Effector CD4-positive, alpha-beta T cell (primary cell): ENCODE measurements around the gene CXCL13.
A peak's percentile ranks its signal among the peaks of the same experiment; 100 is the strongest.
"Not testable (repeated sequence)": the region's sequence is repeated elsewhere in the genome, so short reads cannot be mapped to it uniquely, and the experiment has no call there.

Source experiments
- DNase-seq: peaks from one replicate; pipeline ENCODE4 v3.0.0-alpha.2; 2020

CXCL13 gene

DNA sequence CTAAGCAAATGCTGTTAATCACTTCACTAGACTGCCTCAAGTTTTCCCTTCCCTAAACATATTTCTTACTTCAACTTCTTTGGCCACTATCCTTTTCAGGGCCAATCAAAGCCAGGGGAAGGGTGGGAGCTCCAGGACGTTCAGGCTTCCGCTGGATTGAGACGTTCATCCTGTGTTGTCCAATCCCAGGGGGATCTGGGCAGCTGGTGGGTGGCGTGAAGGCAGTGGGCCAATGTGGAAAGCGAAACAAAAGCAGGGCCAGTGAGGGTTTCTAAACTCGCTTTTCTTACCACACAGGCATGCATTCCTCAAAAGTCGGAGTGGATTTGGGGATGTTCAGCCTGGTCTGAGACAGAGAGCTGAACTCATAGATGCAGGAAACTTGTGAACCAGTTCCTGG is 7.6 kb downstream of the CXCL13 start:
- DNase-seq, result no peak

DNA sequence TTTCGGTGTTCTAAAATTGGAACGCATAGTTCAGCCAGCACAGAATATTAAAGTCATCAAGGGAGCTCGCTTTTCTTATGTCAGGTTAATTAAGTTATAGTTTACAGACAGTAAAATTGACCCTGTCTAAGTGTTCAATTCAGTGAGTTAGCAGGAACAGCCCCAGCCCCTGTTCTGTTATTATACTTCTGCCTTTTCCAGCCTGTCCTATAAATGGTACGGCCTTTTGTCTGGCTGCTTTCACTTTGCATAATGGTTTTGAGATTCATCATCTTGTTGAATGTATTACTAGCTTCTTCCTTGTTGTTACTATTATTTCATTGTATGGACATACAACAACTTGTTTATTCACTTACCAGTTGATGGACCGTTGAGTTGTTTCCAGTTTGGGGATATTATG is 9.5 kb downstream of the CXCL13 start:
- no peak for DNase-seq

DNA sequence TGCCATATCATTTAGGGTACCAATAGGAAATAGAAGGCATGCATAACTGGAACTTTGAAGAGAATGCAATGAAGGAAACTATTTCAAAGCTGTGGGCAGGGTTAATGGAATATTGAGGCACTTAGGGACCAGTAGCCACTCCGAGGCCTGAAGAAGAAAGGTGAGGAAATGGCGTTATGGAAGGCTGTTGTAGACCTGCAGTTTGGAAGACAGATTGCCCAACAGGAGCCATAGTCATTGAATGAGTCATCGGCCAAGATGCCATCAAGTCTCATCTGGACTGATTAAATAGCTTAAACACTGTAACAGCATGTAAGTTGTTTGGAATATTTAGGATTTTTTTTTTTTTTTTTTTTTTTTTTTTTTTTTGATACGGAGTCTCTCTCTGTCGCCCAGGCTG is 11.6 kb downstream of the CXCL13 start:
- no peak for DNase-seq

DNA sequence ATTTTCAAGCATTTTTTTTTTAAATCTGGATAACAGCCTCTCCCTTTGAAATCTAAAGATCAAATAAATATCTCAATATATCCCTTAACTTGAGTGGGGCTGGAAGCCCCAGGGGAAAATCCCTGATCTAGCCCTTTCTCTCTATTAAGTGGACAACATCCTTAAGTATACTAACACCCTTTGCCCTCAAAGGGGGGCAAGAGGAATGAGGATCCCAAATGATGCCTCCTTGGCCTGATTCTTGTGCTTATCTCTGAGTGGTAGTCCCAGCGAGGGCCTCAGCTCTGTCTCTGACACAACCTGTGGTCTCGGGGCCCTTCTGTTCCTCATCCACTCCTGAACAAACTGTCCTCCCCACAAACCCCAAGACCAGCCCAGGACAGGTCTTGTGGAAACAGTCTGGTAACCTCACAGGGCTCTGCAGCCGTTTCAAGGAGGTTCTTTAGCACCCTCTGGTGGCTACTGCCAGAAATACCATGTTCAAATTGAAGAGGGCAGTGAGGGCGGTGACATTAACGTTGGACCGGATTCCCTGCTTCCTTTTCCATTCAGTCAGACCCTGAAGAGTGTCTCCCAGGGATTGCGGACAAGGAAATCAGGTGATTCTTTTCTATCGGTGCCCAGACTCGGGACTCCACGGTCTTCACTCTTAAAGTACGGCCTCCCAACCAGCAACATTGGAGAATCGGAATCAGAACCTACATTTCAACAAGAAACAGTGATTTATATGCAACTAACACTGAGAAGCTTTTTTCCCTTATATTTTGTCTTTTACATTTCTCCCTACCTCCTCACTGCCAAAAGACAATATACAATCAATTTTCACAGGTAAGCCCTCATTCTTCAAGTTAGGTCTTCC is 13.0 kb downstream of the CXCL13 start:
- DNase-seq, result peak; percentile 36

DNA sequence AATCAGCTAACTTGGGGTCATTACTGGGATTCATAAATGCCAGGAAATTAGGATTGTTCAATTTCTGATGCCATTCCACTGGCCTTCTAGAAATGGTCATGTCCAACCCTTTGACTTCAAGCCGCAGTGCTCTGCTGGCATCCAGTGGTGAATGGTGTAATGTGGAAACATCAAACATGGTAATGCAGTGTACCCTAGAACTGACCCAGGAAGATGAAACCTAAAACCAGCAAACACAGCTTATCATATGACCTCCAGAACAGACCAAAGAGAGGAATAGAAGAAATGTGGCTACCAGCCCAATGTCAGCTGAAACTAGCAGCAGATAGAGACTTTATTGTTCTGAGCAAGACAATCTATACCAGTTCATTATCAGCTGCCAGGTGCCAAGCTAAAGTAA is 13.8 kb downstream of the CXCL13 start:
- no peak for DNase-seq

DNA sequence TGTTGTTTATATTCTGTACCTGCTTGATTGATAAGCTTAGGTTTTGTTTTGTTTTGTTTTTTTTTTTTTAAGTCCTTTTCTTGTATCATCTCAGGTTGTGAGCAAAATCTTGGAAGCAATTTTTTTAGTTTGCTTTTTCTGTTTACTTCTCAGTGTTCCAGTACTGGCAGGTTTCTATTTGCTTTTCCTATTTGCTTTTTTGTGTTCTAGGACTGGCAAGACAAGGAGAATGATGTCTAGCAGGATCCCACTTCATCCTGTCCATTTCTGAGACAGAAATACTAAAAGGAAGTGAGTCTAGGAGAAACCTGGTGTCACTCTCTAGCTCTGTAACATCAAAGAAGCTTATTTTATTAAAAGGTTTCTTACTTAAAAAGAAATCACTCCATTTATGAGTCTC is 15.6 kb downstream of the CXCL13 start:
- DNase-seq, result no peak

DNA sequence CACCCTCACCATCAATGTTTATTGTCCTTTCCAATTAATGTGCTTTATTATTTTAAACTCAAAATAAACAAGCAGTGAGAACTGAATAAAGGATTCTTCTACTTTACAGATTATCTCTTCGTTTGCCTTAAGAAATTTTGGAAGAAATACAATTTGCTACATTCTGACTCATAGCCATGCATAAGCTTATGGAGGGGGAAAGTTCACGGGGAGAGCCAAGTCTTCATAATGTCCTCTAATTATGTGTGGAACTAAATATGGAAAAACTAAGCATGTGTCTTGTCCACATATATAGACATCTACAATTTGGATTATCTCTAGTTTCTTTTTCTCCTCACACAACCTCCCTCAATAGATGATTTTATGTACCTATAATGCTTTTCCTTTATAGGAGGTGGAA is 17.5 kb downstream of the CXCL13 start:
- DNase-seq, result no peak

DNA sequence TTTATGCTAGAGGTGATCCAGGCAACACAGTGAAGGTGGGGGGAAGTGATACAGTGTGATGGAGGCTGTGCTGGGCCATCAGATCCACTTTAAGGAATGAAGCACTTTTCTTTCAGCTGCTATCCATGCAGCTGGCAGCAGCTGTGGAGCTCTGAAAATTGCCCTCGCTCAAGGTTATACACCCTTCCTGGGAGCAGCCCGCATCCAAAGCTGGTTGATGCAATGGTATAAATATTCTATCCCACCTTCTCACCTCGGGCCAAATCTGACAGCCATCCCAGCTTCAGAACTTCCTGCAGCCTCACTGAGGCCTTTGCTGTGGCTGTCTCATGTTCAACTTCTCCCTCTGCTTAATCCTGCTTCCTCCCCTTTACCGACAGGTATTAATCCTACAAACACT is 18.6 kb downstream of the CXCL13 start:
- DNase-seq, result no peak

DNA sequence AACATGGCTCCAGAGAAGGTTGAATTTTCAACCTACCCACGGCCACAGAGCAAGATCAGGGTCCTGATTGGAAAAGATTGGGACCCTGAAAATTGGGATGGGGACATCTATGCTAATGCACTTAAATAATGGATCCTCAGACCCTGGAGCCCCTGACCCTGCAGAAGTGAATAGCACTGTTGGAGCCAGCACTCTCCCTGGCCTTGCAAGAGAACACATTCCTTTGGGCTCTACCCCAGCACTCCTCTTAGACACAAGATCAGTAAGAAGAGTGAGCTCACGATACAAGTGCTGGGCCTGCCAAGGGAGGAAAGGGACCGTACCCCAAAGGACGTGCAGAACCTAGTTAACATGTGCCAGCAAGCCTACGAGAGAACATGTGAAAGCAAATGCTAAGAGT is 19.9 kb downstream of the CXCL13 start:
- no peak for DNase-seq

DNA sequence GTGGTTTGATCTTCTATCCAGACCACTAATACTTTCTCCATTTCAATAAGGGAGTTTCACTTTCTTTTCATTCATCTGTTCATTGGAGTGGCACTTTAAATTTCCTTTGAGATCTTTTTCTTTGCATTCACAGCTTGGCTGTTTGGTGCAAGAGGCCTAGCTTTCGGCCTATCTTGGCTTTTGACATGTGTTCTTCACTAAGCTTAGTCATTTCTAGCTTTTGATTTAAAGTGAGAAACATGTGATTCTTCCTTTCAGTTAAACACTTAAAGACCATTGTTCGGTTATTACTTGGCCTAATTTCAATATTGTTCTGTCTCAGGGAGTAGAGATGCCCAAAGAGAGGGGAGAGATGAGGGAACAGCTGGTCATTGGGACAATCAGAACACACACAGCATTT is 24.3 kb downstream of the CXCL13 start:
- no peak for DNase-seq

DNA sequence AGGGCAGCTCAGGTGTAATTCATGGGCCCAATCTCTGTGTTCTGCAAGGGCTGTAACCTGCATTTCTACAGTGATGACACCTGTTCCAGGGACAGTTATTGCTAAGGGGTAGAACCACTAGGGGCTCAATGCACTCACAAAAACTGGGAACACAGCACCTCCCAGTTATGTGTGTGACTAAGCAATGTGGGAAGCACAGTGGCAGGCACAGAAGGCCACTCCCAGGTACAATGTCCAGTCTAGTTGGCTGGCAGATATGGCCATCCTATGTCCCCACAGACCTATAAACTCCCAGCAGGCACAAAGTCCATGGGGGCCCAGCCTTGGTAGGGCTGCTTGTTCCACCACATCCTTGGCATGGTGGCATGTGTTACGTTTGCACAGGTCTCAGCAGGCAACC is 25.7 kb downstream of the CXCL13 start:
- no peak for DNase-seq

DNA sequence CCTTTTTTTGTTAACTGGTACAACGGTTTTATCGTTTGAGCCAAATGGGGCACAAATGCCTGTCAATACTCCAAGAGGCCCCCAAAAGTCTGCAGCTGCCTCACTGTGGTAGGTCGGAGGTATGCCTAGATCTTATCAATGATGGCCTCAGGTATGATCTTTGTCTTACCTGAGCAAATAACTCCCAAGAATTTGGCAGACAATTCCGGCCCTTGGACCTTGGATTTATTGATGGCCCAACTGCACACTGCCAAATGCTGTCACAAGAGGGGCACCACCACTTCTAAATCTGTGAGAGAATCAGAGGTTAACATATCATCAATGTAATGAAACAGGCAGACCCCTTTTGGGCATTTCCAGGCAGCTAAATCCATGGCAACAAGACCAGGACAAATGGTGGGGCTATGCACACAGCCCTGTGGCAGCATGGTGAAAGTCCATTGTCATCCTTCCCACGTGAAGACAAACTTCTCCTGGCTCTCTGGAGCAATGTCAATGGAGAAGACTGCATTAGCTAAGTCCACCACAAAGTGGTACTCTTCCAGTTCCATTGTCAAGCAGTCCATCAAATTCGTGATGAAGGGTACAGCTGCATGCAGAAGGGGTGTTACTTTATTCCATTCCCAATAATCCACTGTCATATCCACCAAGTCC is 28.6 kb downstream of the CXCL13 start:
- DNase-seq, result no peak

DNA sequence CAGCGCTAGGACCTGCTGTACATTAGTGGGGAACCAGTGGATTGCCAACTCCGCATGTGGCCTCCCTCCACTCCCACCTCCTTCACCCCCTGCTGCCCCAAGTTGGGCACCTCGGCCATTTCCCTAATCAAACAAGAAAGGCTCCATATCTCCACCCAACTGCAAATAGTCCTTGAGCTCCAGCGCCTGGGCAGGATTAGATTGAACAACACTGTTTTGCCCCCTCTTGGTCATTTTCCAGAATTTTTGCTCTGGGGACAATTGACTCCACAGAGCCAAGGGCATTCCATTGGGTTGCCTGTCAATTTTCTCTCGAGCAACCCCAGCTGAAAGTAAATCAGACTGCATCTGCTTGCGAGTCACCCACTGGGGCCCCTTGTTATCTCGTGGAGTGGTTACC is 29.6 kb downstream of the CXCL13 start:
- DNase-seq, result no peak

DNA sequence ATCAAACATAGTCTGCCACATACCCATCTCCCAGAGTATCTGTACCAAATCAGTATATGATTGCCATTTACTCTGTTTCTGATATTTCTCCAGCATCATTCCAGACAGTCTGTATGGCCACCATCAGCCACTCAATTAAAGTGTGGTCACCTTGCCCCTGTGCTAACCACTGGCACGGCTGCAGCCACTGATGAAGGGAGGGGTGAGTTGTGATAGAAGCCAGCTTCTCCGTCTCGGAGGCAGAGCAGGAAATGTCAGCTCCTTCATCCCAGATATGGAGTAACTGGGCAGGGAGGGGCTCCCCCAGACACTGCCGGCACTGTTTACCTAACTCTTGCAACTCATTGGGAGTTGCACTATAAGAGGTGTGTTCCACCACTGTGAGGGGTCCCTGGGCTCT is 30.3 kb downstream of the CXCL13 start:
- no peak for DNase-seq

DNA sequence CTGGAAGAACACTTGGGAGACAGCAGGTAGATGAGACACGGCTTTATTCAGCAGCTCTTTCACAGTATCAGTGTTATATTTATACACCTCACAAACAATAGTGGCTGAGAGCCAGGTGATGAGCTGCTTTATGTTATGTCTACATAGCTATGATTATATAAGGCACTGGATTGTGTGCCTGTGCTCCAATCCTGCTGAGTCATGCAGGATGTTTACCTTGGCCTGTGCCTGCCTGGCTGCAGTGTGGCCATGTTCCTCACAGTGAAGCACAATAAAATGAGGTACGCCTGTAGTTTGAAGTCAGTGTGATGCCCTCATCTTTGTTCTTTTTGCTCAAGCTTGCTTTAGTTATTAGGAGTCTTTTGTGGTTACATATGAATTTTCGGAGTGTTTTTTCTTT is 31.3 kb downstream of the CXCL13 start:
- DNase-seq, result no peak

DNA sequence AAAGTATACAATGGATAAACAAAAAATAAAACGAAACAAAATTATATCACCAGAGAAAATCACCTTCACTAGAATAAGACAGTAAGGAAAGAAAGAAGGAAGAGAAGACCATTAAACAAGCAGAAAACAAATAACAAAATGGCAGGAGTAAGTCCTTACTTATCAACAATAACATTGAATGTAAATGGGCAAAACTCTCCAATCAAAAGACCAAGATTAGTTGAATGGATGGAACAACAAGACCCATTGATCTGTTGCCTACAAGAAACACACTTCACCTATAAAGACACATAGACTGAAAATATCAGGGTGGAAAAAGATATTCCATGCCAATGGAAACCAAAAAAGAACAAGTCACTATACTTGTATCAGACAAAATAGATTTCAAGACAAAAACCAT is 38.4 kb downstream of the CXCL13 start:
- DNase-seq, result not testable (repeated sequence)

DNA sequence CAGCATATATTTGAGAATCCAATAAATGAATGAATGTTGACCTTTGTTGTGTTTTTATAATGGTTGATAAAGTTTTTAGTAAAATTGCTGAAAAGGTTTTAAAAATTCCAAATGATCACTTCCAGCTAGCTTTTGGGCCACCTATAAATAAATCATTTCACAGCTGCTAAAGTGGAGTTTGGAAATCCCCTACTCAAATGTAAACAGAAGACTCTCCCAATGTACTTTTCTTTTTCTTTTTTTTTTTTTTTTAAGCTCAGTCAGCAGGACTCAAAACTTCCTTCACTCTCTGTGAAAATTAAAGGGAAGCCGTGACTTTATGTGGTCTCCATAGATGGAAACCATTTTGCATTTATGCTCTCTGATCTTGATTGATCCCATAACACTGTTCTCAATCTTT is 45.2 kb downstream of the CXCL13 start:
- DNase-seq, result no peak

DNA sequence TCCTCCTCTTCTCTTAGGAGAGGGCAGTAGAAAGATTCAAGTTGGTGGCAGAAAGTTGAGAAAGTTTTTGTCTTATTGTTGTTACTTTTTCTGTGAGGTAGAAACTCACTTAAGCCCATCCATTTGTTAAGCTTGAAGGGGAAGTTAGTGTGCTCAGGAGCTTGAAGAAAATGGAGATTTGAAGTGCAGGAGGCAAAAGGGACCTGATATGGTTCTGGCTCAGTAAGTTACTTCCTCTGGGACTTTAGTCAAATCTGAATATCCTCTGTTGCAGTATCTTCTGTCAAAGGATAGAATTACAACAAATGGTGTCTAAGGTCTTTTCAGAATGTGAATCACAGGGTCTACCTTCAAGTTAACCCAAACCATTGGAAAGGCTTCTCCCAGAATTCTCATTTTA is 46.2 kb downstream of the CXCL13 start:
- DNase-seq, result no peak

DNA sequence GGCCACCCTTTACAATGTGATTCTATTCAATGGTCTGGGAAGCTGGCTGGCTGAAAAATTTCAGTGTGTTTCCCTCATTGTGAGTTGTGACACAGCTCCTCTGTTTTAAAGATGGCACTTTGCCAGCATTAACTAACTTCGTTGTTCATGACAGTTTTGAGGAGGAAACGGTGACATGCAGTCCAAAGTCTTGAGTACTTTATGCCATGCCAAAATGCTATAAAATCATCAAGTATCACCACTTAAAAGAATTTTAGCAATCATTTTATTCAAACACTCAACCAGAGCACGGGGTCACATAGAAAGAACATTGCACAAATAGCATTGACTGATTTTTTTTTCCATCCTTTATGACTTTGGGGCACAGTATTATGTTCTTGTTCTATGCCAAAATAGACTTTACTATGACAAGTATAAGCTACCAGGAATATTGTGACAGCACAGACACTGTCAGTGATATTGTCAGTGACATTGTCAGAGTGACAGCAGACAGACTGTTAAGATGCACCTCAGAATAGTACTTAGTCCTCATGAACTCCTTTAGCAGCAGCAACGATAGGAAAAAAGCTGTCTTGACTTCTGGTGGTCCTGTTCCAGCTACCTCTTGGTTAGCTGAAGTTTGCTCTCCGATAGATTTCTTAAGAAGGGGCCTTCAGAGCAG is 46.7 kb downstream of the CXCL13 start:
- no peak for DNase-seq

DNA sequence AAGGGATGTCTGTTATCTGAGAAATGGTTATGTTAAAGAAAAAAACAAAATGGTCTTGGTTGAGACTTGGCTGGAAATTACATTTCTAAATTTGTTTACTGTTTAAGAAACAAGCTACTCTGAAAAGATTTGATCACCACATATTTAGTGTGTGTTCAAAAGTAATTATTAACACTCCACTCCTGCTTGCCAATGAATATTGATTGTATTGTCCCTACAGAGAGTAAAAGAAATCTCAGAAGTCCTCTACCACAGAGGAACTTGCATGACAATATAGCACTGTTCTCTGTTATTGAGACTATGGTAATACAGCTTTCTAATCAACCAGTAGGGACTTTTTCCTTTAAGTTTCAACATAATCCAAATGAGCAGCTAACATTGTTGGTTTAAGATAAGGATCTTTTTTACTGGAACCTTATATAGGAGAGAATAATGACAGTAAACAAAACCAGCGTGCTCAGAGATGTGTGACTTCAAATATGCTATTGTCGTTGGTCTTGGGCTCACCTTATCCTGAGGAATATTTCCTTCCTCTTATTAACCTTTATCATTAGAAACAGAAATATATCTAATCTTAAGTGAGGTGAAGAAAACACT is 47.6 kb downstream of the CXCL13 start:
- no peak for DNase-seq

DNA sequence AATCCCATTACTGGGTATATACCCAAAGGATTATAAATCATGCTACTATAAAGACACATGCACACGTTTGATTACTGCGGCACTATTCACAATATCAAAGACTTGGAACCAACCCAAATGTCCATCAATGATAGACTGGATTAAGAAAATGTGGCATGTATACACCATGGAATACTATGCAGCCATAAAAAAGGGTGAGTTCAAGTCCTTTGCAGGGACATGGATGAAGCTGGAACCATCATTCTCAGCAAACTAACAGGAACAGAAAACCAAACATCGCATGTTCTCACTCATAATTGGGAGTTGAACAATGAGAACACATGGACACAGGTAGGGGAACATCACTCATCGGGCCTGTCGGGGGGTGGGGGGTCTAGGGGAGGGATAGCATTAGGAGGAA is 54.7 kb downstream of the CXCL13 start:
- DNase-seq, result not testable (repeated sequence)
